Astrocyte of the cerebellum (primary cell): ENCODE measurements around the gene MTHFSD.

Source experiments
- DNase-seq: peaks from one replicate; pipeline ENCODE4 v3.0.0-alpha.2; 2011; ENCODE audit warnings: low read depth
- H3K4me3 ChIP-seq: 2 replicates; pipeline ENCODE4 v1.5.1; 2011; ENCODE audit warnings: mild to moderate bottlenecking, low read depth, low read length, moderate library complexity
- in situ Hi-C: cut with HindIII; loops from 2 replicates; pipeline ENCODE4 v1.10.0; 2017; ENCODE audit warnings: low sequenced_read_pairs
- TF ChIP-seq, protein P1 (sequence below): IDR thresholded peaks from 2 replicates; pipeline ENCODE4 v1.5.1; 2012; ENCODE audit warnings: low read length, low read depth, moderate library complexity, mild to moderate bottlenecking; ENCODE audit errors: missing control alignments

Gene MTHFSD

GRCh38 chr16:86511317-86512161 lies 43.5 kb downstream of the MTHFSD start:
- no peak for DNase-seq
- H3K4me3 ChIP-seq: peak overlapping the region; percentile 71
- in situ Hi-C loops: no loop called here
- TF ChIP-seq, protein P1, sequence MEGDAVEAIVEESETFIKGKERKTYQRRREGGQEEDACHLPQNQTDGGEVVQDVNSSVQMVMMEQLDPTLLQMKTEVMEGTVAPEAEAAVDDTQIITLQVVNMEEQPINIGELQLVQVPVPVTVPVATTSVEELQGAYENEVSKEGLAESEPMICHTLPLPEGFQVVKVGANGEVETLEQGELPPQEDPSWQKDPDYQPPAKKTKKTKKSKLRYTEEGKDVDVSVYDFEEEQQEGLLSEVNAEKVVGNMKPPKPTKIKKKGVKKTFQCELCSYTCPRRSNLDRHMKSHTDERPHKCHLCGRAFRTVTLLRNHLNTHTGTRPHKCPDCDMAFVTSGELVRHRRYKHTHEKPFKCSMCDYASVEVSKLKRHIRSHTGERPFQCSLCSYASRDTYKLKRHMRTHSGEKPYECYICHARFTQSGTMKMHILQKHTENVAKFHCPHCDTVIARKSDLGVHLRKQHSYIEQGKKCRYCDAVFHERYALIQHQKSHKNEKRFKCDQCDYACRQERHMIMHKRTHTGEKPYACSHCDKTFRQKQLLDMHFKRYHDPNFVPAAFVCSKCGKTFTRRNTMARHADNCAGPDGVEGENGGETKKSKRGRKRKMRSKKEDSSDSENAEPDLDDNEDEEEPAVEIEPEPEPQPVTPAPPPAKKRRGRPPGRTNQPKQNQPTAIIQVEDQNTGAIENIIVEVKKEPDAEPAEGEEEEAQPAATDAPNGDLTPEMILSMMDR: no peak

GRCh38 chr16:86510465-86511261 lies 44.4 kb downstream of the MTHFSD start, which contains the start of gene FOXF1:
Gene FOXF1 (plus strand): TSS chr16:86510527. CDS start chr16:86510570, 43 bp downstream.
- peak within 1 kb of the TSS; percentile 71 for H3K4me3 ChIP-seq
- TF ChIP-seq, protein P1: no peak
- in situ Hi-C loops: no loop called here
- no peak for DNase-seq

DNA sequence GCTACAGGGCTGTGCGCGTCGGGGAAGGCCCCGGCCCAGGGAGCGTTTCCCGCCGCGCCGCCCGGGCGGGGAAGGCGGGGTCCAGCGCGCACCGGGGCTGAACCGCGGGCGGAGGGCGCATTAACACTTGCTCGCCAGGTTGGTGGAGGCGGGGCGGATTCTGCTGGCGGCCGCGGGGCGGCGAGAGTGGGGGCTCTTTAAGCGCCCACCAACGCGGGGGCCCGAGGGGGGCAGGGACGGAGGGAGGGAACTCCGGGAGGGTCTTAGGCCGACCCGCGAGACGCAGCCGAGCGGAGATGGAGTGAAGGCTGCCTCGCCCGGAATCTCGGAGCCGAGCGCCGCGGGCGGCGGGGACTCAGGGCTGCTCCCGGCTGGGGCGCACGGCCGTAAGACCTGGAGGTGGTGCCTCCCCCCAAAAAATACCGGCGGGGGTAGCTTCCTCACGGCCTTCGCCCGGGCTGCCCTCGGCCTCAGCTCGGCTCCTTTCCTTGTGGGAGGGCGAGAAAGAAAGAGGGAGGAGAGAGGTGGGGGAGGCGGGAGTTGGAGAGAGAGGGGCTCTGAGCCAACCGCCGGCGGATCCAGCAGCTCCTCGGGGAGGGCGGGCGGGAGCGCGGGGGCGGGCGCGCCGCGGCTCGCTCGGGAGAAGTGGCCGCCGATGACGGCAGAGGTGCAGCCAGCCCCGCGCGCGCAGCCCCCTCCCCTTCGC lies 45.1 kb downstream of the MTHFSD start:
- peak; percentile 59 for DNase-seq
- in situ Hi-C loops: no loop called here
- peak overlapping the region; percentile 71 for H3K4me3 ChIP-seq
- TF ChIP-seq, protein P1: no peak

- peak; percentile 45 for DNase-seq
- H3K4me3 ChIP-seq: peak overlapping the region; percentile 71
- in situ Hi-C loops: no loop called here
- TF ChIP-seq, protein P1: no peak
Observed at GRCh38 chr16:86508947-86509758, 45.9 kb downstream of the MTHFSD start.

GRCh38 chr16:86508028-86508946 lies 46.7 kb downstream of the MTHFSD start:
- TF ChIP-seq, protein P1: no peak
- no peak for DNase-seq
- H3K4me3 ChIP-seq: peak overlapping the region; percentile 71
- in situ Hi-C loops: no loop called here
